ENCODE data around the gene ABCC1. TPM values are rescaled to one million over a fixed set of nuclear protein-coding genes. Genes with fewer than 3 reads are reported as not detected.

Gene ABCC1
- total and polyA plus RNA-seq, 2 of the 8 experiments (the other 6 are each of a cell fraction or from before 2014, with no cell fraction given): 42.6 to 66.8 TPM

DNA sequence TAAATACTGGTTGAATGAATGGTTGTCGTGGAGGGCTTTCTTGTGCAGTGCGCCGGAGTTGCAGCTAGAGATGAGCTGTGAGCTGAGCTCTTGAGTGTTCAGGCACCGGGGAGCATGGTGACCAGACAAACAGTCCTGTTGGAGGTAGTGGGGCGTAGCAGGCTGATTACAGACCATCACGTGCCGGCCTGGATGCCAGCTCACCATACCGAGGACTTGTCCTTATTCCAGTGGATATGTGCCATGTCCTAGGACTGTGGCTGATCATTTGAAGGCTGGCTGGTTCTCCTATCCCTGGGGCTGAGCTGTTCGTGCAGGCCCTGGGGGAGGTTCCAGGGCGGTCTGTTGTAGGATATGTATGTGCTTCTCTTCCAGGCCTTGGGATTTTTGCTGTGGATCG, 60.0 kb downstream of the ABCC1 start:
- H3K27me3 ChIP-seq (replicated peaks in 1 of 4; ENCODE audit: control insufficient read depth in 3 of 4, extremely low read depth in 1 of 4, insufficient read depth in 3 of 4, low read length in 3 of 4): no peaks in the 10 kb centered on the region
- H2BK15ac ChIP-seq (ENCODE audit: low read length): no peak overlapping the region
- no peaks in the 10 kb centered on the region for H3K9me3 ChIP-seq (ENCODE audit: insufficient read depth in 2 of 2, low read depth in 1 of 2, low read length in 1 of 2)
- peaks cover 2% of the 10 kb centered on the region; the same call in 1 of the 2 replicates for H3K23me2 ChIP-seq (ENCODE audit: low read depth, low read length)
- no peak overlapping the region for H4K5ac ChIP-seq (ENCODE audit: insufficient read length, low read depth, low read length)
- DNase-seq (ENCODE audit: low read depth in 1 of 2, low spot score in 2 of 2): no peak
- H3K79me2 ChIP-seq (ENCODE audit: control insufficient read depth in 1 of 2, insufficient read depth in 2 of 2, low read length in 2 of 2): peaks cover 0 to 29% of the 10 kb centered on the region in 2 experiments; a peak in 2 of 4 replicates
- H3K4me1 ChIP-seq (replicated peaks in 1 of 4; ENCODE audit: control insufficient read depth in 3 of 4, insufficient read depth in 4 of 4, low read length in 3 of 4): no peaks in the 10 kb centered on the region
- H3K4me2 ChIP-seq (ENCODE audit: insufficient read depth in 1 of 2, low read depth in 2 of 2, low read length in 2 of 2): no peak overlapping the region
- FAIRE-seq: no peak
- H3K56ac ChIP-seq (replicated peaks; ENCODE audit: insufficient read length, low read depth, low read length): no peak overlapping the region
- H3K9ac ChIP-seq (replicated peaks in 1 of 4; ENCODE audit: extremely low read depth in 1 of 4, low read depth in 3 of 4, low read length in 3 of 4): no peak overlapping the region
- no peak overlapping the region for H4K91ac ChIP-seq (replicated peaks; ENCODE audit: insufficient read length, low read length)
- peaks cover 2 to 18% (median 13%) of the 10 kb centered on the region in 4 experiments; a peak in 7 of 8 replicates for H3K36me3 ChIP-seq (ENCODE audit: control insufficient read depth in 2 of 4, insufficient read depth in 4 of 4, low read length in 3 of 4)
- H3K14ac ChIP-seq (ENCODE audit: insufficient read length): no peak overlapping the region
- no peak overlapping the region for H2BK5ac ChIP-seq (ENCODE audit: low read depth, low read length)
- TF ChIP-seq ASH2L (IDR thresholded peaks at IDR 0.05; ENCODE audit: low read length) (no peak), POLR2A (IDR thresholded peaks at IDR 0.05; ENCODE audit: control extremely low read depth in 1 of 2, low read depth in 2 of 2, low read length in 2 of 2) (no peak), BCL11A (IDR thresholded peaks at IDR 0.05; ENCODE audit: low read depth in 2 of 2, low read length in 2 of 2) (no peak), CTBP2 (IDR thresholded peaks at IDR 0.05; ENCODE audit: borderline replicate concordance, insufficient read depth, insufficient read length, low read length) (no peak), SIX5 (IDR thresholded peaks at IDR 0.05; ENCODE audit: low read depth, low read length) (no peak), JUND (IDR thresholded peaks at IDR 0.05; ENCODE audit: low read length) (no peak), TAF1 (IDR thresholded peaks at IDR 0.05; ENCODE audit: low read depth, low read length) (no peak), GABPA (IDR thresholded peaks at IDR 0.05; ENCODE audit: borderline replicate concordance, insufficient read depth, low read length) (no peak), TCF12 (IDR thresholded peaks at IDR 0.05; ENCODE audit: low read depth, low read length) (no peak), RNF2 (IDR thresholded peaks at IDR 0.05; ENCODE audit: borderline replicate concordance, low read depth, low read length, missing control alignments, poor library complexity, severe bottlenecking) (no peak), KDM1A (IDR thresholded peaks at IDR 0.05; ENCODE audit: borderline replicate concordance, low read length) (no peak), BACH1 (IDR thresholded peaks at IDR 0.05; ENCODE audit: low read length) (no peak)
- H2AFZ ChIP-seq (ENCODE audit: low read length): no peak overlapping the region
- ChIA-PET CTCF (ENCODE audit: partially characterized antibody) (interaction anchor here (0.9 to 1.4 kb wide), 3 partner anchors 15 to 70 kb away, joined by 3 to 6 read pairs (median 4); no protein-coding TSS in a partner anchor), POLR2A (ENCODE audit: partially characterized antibody) (interaction anchor here (1.1 kb wide), 1 partner anchor 121 kb away, joined by 3 read pairs; the partner anchor contains the start of gene CEP20)
- no peak overlapping the region for H2BK120ac ChIP-seq (replicated peaks; ENCODE audit: low read depth, low read length)
- H2AK5ac ChIP-seq (ENCODE audit: low read depth, low read length): no peak overlapping the region
- WGBS, 2 experiments (ENCODE audit: extremely low coverage in 1 of 2, insufficient coverage in 1 of 2, insufficient read length in 1 of 2, insufficient replicate concordance in 2 of 2, low coverage in 1 of 2, low lambda C conversion rate in 2 of 2, missing lambda C conversion rate in 1 of 2): 93% methylated on average over 10 of the region's 11 CpGs; no CpG with 5 or more reads in 1 of the 2 experiments
- H3K79me1 ChIP-seq (ENCODE audit: low read depth, low read length): no peaks in the 10 kb centered on the region; the same call in 1 of the 2 replicates
- no peak overlapping the region for H3K4me3 ChIP-seq (ENCODE audit: extremely low read depth in 1 of 4, insufficient read depth in 2 of 4, low read depth in 3 of 4, low read length in 4 of 4)
- H4K20me1 ChIP-seq (replicated peaks in 1 of 2; ENCODE audit: control insufficient read depth in 1 of 2, insufficient read depth in 2 of 2, low read length in 2 of 2): peaks cover 3 to 15% of the 10 kb centered on the region in 2 experiments
- H4K8ac ChIP-seq (ENCODE audit: extremely low read depth, insufficient read depth, low read length): no peak overlapping the region
- H3K4ac ChIP-seq (replicated peaks; ENCODE audit: insufficient read length, low read depth, low read length): no peak overlapping the region
- no peak overlapping the region for H3K18ac ChIP-seq (ENCODE audit: extremely low read depth, low read length)
- no peak overlapping the region for H3K23ac ChIP-seq (ENCODE audit: insufficient read length)
- H3K27ac ChIP-seq (ENCODE audit: low read depth, low read length): no peak overlapping the region
- no peak overlapping the region for H2BK20ac ChIP-seq (ENCODE audit: low read length)
- H2BK12ac ChIP-seq (ENCODE audit: low read depth, low read length): no peak overlapping the region
